A673 (cell line): ENCODE results near the gene NME1. TPM values are rescaled to one million over a fixed set of nuclear protein-coding genes. Genes with fewer than 3 reads are reported as not detected.

Source experiments
- BruUV-seq: library from RNA; stranded (reverse); fragments of 400-500 nt; replicated peaks from 2 replicates; lab custom pipeline; 2021; lab: Mats Ljungman, UMichigan
- CTCF ChIA-PET: fragments of 300-600 bp; sonication (Branson Sonifier 250); formaldehyde crosslinking; loops from one replicate; lab custom pipeline; 2022; ENCODE audit warnings: antibody characterized with exemption; lab: Charles Lee
- POLR2A ChIA-PET: fragments of 300-600 bp; sonication (Branson Sonifier 250); formaldehyde crosslinking; loops from one replicate; lab custom pipeline; 2022; ENCODE audit warnings: antibody characterized with exemption; ENCODE audit not compliant: low non-redundant PET; lab: Charles Lee
- DNase-seq: peaks from one replicate; pipeline ENCODE4 v3.0.0-alpha.2; 2015; ENCODE audit warnings: low spot score
- H3K27ac ChIP-seq: fragments of 200-600 bp; sonication (generic); 2 replicates; pipeline ENCODE4 v1.5.1; 2016; ENCODE audit warnings: mixed run types, low read depth, mild to moderate bottlenecking, mixed read lengths, antibody characterized with exemption, low read length; ENCODE audit not compliant: poor library complexity, severe bottlenecking
- H3K27me3 ChIP-seq: fragments of 200-600 bp; sonication (generic); replicated peaks from 2 replicates; pipeline ENCODE4 v1.6.1; 2017; ENCODE audit warnings: mixed run types, low read depth, mild to moderate bottlenecking, mixed read lengths, antibody characterized with exemption, low read length; ENCODE audit not compliant: insufficient read depth, poor library complexity
- H3K36me3 ChIP-seq: fragments of 200-600 bp; sonication (generic); 2 replicates; pipeline ENCODE4 v1.6.1; 2016; ENCODE audit warnings: mixed run types, mild to moderate bottlenecking, mixed read lengths, antibody characterized with exemption, low read length; ENCODE audit not compliant: insufficient read depth, poor library complexity, severe bottlenecking
- H3K4me1 ChIP-seq: fragments of 200-600 bp; sonication (generic); 2 replicates; pipeline ENCODE4 v1.6.1; 2017; ENCODE audit warnings: mixed run types, mild to moderate bottlenecking, mixed read lengths, antibody characterized with exemption, low read length; ENCODE audit not compliant: insufficient read depth, poor library complexity, severe bottlenecking
- H3K4me3 ChIP-seq: fragments of 200-600 bp; sonication (generic); 2 replicates; pipeline ENCODE4 v1.5.1; 2016; ENCODE audit warnings: low read depth, mixed run types, mild to moderate bottlenecking, mixed read lengths, low read length; ENCODE audit not compliant: poor library complexity, severe bottlenecking
- H3K9me3 ChIP-seq: fragments of 200-600 bp; sonication (generic); 2 replicates; pipeline ENCODE4 v1.6.1; 2016; ENCODE audit warnings: mixed run types, low read depth, mild to moderate bottlenecking, mixed read lengths, antibody characterized with exemption, low read length; ENCODE audit not compliant: poor library complexity, severe bottlenecking
- CTCF ChIP-seq: fragments of 300-800, 200-600 bp; sonication (generic); conservative IDR thresholded peaks from 2 replicates; pipeline ENCODE4 v1.5.1; 2017; ENCODE audit warnings: low read depth, mild to moderate bottlenecking, antibody characterized with exemption, low read length, moderate library complexity, mixed read lengths
- EZH2 ChIP-seq: fragments of 200-600 bp; sonication (generic); IDR thresholded peaks from 2 replicates; pipeline ENCODE4 v1.6.1; 2017; ENCODE audit warnings: borderline replicate concordance, low read depth, mild to moderate bottlenecking, mixed read lengths, antibody characterized with exemption, low read length; ENCODE audit not compliant: poor library complexity, severe bottlenecking
- intact Hi-C: fragments of 100-400 bp; cut with micrococcal nuclease; formaldehyde crosslinking; loops from one replicate; pipeline ENCODE4 v1.10.0; 2022; ENCODE audit not compliant: unreplicated experiment
- total RNA-seq: library from RNA; stranded (reverse); gene quantifications from 2 replicates; pipeline ENCODE4 v1.2.3, GENCODE V29; 2021

Gene NME1
- total RNA-seq, 1 experiment from 2014 or later, result 498 TPM

GRCh38 chr17:51144266-51145022 is 8.9 kb upstream of the NME1 start:
- no peaks in the 10 kb centered on the region for H3K9me3 ChIP-seq
- DNase-seq, result no peak
- POLR2A ChIA-PET, result no interaction called here
- no peak overlapping the region for H3K4me3 ChIP-seq
- CTCF ChIA-PET, result no interaction called here
- no peaks in the 10 kb centered on the region for H3K4me1 ChIP-seq
- no peaks in the 10 kb centered on the region for H3K27me3 ChIP-seq
- TF ChIP-seq CTCF (no peak), EZH2 (no peak)
- BruUV-seq, result no TSS peak
- no peak overlapping the region for H3K27ac ChIP-seq
- intact Hi-C loops, result no loop called here
- no peaks in the 10 kb centered on the region for H3K36me3 ChIP-seq

DNA sequence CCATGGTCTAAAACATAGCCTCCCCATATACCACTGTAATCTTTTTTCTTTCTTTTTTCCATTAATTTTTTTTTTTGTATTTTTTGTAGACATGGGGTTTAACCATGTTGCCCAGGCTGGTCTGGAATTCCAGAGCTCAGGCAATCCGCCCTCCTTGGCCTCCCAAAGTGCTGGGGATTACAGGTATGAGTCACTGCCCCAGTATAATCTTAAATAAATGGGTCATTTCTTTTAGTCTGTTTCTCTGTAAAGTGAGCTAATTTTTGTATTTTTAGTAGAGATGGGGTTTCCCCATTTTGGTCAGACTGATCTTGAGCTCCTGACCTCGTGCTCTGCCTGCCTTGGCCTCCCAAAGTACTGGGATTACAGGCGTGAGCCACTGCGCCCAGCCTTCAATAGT is 5.7 kb upstream of the NME1 start:
- no peak for DNase-seq
- Histone ChIP-seq H3K27me3 (no peaks in the 10 kb centered on the region), H3K27ac (no peak overlapping the region), H3K4me1 (peaks cover 4% of the 10 kb centered on the region), H3K9me3 (no peaks in the 10 kb centered on the region), H3K36me3 (no peaks in the 10 kb centered on the region), H3K4me3 (no peak overlapping the region)
- intact Hi-C loops, result no loop called here
- no peak for TF ChIP-seq CTCF
- TF ChIP-seq EZH2, result no peak
- ChIA-PET POLR2A (no interaction called here), CTCF (no interaction called here)
- no TSS peak for BruUV-seq

GRCh38 chr17:51149163-51149562 is 4.2 kb upstream of the NME1 start:
- TF ChIP-seq EZH2 (no peak), CTCF (no peak)
- H3K4me1 ChIP-seq, result peaks cover 8% of the 10 kb centered on the region
- DNase-seq, result no peak
- H3K9me3 ChIP-seq, result no peaks in the 10 kb centered on the region
- CTCF ChIA-PET, result interaction anchor here (0.7 kb wide), 1 partner anchor 18 kb away, joined by 9 read pairs; no protein-coding TSS in a partner anchor
- H3K36me3 ChIP-seq, result no peaks in the 10 kb centered on the region
- intact Hi-C loops, result no loop called here
- no peaks in the 10 kb centered on the region for H3K27me3 ChIP-seq
- POLR2A ChIA-PET, result no interaction called here
- H3K27ac ChIP-seq, result no peak overlapping the region
- no TSS peak for BruUV-seq
- no peak overlapping the region for H3K4me3 ChIP-seq
